GM20000 (cell line): Measurements from ENCODE around the gene KCNQ1.

Experiments
- DNase-seq: peaks from one replicate; pipeline ENCODE4 v3.0.0; 2012; ENCODE audit warnings: low spot score
- TF ChIP-seq, protein P1 (sequence below): IDR thresholded peaks from 2 replicates; pipeline ENCODE4 v1.5.1; 2012; ENCODE audit warnings: mild to moderate bottlenecking, control low read depth; ENCODE audit errors: extremely low read depth, missing control alignments

KCNQ1 gene

DNA sequence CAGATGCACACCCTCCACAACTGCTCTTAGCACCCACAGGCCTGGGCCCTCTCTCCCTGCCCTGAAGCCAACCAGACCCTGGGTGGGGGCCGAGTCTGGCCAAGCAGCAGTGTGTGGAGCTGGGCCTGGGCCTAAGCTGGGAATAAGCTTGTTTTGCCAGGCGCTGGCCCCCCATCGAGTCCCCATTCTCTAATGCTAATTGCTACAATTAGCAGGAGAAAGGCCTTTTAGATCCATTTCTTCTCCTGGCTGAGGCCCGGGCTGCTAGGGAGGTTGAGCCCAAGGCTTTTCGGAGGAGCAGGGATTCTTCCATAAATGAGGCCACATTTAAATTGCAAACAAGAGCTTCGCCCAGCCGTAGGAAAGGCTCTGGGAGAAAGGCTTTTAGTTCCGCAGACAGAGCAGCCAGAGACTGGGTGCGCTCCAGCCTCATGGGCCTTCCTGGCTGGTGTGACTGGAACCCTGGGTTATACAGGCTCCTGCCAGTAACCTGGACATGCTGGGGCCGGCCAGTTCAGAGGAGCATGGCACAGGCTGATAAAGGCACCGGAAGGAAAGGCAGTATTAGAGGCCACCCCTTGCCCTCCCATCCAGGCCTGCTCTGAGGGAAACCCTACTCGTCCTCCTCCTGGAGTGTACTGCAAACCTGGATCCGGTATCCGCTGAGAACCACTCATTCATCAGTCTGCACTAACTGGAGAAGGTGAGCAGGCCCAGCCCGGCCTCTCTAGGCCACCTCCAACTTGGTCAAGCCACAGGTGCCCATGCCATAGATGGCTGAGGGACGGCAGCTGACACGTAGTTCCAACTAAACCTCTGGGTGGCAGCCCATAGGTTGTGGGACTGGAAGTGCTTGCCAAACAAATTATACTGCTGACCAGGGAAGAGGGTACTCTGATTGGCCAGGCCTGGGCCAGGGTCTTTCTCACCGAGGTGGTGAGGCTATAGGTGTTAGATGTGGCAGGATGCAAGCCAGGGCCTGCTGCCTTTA lies 248.8 kb downstream of the KCNQ1 start:
- TF ChIP-seq, protein P1, sequence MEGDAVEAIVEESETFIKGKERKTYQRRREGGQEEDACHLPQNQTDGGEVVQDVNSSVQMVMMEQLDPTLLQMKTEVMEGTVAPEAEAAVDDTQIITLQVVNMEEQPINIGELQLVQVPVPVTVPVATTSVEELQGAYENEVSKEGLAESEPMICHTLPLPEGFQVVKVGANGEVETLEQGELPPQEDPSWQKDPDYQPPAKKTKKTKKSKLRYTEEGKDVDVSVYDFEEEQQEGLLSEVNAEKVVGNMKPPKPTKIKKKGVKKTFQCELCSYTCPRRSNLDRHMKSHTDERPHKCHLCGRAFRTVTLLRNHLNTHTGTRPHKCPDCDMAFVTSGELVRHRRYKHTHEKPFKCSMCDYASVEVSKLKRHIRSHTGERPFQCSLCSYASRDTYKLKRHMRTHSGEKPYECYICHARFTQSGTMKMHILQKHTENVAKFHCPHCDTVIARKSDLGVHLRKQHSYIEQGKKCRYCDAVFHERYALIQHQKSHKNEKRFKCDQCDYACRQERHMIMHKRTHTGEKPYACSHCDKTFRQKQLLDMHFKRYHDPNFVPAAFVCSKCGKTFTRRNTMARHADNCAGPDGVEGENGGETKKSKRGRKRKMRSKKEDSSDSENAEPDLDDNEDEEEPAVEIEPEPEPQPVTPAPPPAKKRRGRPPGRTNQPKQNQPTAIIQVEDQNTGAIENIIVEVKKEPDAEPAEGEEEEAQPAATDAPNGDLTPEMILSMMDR: peak; percentile 7
- no peak for DNase-seq

DNA sequence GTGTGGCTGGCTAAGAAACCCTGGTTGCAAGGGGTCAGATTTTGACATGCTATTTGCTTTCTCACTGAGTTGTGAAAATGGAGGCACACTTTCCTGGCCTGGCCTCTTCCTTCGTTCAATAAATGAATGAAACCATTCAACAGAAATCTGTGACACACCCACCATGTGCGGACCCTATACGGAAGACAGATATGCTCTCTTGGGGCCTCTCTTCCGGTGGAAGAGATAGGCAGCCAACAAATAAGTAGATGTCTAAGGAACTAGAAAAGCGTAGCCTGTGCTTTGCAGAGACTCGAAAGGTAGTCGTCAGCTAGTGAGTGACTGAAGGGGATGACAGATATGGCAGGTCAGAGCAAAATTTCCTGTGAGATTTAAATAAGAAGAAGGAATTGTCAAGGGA lies 249.7 kb downstream of the KCNQ1 start:
- DNase-seq: no peak
- TF ChIP-seq, protein P1: no peak

- DNase-seq: no peak
- TF ChIP-seq, protein P1: no peak
Measured at GRCh38 chr11:2694995-2695939, 250.5 kb downstream of the KCNQ1 start.

GRCh38 chr11:2696455-2696854 lies 251.6 kb downstream of the KCNQ1 start:
- no peak for DNase-seq
- TF ChIP-seq, protein P1: no peak

DNA sequence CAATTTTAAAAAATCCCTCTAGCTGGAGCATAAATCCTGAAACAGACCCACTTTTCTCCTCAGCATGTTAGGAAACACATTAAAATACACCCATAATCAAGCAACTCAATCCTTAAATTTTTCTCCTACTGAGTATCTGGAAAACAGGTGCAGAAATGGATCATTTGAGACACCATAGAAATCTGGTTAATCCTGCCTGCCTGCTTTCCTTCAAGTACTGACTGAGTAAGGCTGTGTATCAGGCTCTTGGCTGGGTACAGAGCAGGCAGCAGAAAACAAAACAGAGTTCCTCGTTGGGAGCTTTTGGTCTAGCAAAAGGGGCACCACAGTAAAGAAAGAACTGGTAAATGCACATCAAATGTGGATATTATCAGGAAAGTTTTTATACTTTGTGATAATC lies 253.1 kb downstream of the KCNQ1 start:
- no peak for DNase-seq

DNA sequence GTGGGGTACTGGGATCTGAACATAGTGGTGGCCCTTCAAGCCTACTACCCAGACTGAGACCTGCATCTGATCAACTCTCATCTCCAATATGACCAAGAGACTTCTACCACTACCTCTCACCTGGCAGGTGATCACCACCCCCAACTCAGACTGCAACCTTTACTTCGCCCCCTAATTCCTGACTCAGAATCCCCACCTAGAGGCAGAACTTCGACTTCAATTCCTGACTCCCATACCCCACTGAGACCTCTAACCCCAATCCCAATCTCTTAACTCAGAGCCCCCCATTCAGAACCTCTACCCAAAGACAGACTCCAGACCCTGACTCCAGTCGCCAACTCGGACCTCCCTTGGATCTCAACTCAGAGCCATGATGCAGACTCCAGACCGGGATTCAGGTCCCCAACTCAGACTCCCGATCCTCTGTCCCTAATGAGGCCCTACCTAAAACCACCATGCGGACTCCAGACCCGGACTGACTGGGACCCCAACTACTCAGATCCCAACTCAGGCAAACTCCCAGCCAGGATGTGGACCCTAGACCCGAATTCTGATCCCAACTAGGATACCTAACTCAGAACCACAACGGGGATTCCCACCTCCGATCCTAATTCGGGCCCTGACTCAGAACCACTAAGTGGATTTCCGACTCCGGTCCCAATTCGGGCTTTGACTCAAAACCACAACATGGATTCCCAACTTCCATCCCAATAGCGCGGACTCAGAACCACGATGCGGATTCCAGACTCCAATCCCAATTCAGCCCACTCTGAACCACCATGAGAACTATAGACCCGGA lies 253.8 kb downstream of the KCNQ1 start:
- TF ChIP-seq, protein P1: no peak
- no peak for DNase-seq

More for the DNA sequence above, 253.1 kb downstream of the KCNQ1 start:
- TF ChIP-seq, protein P1: no peak
